ENCODE data around the gene CDC37L1. TPM values are rescaled to one million over a fixed set of nuclear protein-coding genes. Genes with fewer than 3 reads are reported as not detected.

Gene CDC37L1
- 8.2 and 11.3 TPM in 2 replicates for total RNA-seq

GRCh38 chr9:4679268-4680172, at the start of gene CDC37L1:
Gene CDC37L1, plus strand, starts transcription at chr9:4679569. Its CDS starts 199 bp downstream, at chr9:4679768.

GRCh38 chr9:4662108-4662988, 17.0 kb upstream of the CDC37L1 start, which contains the start of gene PLPP6:
Gene PLPP6, plus strand, starts transcription at chr9:4662294. Its CDS starts 82 bp downstream, at chr9:4662376.

GRCh38 chr9:4666042-4666699, 13.2 kb upstream of the CDC37L1 start, which contains the start of gene SPATA6L:
Gene SPATA6L, minus strand, starts transcription at chr9:4666480. Its CDS starts 230 bp downstream, at chr9:4666250.

GRCh38 chr9:4740638-4741364, 61.4 kb downstream of the CDC37L1 start, which contains the start of gene AK3:
Gene AK3, minus strand, starts transcription at chr9:4741202. Its CDS starts 115 bp downstream, at chr9:4741087.

Other genes with a start within 250 kb of the CDC37L1 start
- gene SLC1A1, start 189.1 kb upstream of the CDC37L1 start, total RNA-seq: 27.1 and 36.8 TPM in 2 replicates
- gene PLPP6, start 17.3 kb upstream of the CDC37L1 start, total RNA-seq: 6.1 and 7.8 TPM in 2 replicates
- gene SPATA6L, start 13.1 kb upstream of the CDC37L1 start, total RNA-seq: 1.8 and 2.3 TPM in 2 replicates
- 65.4 and 76.9 TPM in 2 replicates for gene AK3, start 61.6 kb downstream of the CDC37L1 start, total RNA-seq
- gene RCL1, start 113.4 kb downstream of the CDC37L1 start, total RNA-seq: 22.3 and 27.9 TPM in 2 replicates